C4-2B (cell line): ENCODE data around the gene PPP3R1.

ENCODE experiments used
- ZFX ChIP-seq: fragments of 450-650 bp; IDR thresholded peaks from 2 replicates; pipeline ENCODE4 v1.6.1; 2017
- TF ChIP-seq, protein P1 (sequence below): fragments of 450-650 bp; conservative IDR thresholded peaks from 2 replicates; pipeline ENCODE4 v1.5.1; 2017; ENCODE audit warnings: mild to moderate bottlenecking

DNA sequence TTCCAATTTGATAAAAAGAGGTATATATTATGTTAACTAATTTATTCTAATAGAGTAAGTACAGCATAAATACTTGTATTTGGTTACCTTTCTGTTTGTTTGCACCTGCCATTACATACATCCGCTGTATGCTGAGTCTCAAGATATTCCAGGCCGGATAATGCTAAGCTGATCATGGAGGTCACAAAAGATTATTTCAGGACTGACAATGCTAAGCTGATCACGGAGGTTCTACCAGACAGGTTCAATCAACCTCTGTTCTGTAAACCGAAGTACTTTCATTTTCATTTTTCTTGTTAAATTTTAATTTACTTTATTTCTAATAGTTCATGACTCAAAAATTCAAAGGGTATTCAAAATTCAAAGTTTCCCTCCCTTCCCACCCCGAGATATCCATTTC lies 63.5 kb downstream of the PPP3R1 start:
- TF ChIP-seq, protein P1, sequence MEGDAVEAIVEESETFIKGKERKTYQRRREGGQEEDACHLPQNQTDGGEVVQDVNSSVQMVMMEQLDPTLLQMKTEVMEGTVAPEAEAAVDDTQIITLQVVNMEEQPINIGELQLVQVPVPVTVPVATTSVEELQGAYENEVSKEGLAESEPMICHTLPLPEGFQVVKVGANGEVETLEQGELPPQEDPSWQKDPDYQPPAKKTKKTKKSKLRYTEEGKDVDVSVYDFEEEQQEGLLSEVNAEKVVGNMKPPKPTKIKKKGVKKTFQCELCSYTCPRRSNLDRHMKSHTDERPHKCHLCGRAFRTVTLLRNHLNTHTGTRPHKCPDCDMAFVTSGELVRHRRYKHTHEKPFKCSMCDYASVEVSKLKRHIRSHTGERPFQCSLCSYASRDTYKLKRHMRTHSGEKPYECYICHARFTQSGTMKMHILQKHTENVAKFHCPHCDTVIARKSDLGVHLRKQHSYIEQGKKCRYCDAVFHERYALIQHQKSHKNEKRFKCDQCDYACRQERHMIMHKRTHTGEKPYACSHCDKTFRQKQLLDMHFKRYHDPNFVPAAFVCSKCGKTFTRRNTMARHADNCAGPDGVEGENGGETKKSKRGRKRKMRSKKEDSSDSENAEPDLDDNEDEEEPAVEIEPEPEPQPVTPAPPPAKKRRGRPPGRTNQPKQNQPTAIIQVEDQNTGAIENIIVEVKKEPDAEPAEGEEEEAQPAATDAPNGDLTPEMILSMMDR: no peak
- no peak for TF ChIP-seq ZFX
